Activated CD8-positive, alpha-beta memory T cell treated with anti-CD3 and anti-CD28 coated beads for 48 hours (primary cell): ENCODE data around the gene CDK14.
"Not testable (repeated sequence)": the region's sequence is repeated elsewhere in the genome, so short reads cannot be mapped to it uniquely, and the experiment has no call there.

Experiments
- DNase-seq, 3 experiments: peaks; one replicate each; pipeline ENCODE4 v3.0.0-alpha.2; 2020; ENCODE audit warnings: low read depth in 2 of 3, low spot score in 2 of 3

The CDK14 gene

GRCh38 chr7:91135703-91136430, 539.7 kb downstream of the CDK14 start:
- no peak for DNase-seq

GRCh38 chr7:91137153-91137787, 541.1 kb downstream of the CDK14 start:
- no peak for DNase-seq

DNA sequence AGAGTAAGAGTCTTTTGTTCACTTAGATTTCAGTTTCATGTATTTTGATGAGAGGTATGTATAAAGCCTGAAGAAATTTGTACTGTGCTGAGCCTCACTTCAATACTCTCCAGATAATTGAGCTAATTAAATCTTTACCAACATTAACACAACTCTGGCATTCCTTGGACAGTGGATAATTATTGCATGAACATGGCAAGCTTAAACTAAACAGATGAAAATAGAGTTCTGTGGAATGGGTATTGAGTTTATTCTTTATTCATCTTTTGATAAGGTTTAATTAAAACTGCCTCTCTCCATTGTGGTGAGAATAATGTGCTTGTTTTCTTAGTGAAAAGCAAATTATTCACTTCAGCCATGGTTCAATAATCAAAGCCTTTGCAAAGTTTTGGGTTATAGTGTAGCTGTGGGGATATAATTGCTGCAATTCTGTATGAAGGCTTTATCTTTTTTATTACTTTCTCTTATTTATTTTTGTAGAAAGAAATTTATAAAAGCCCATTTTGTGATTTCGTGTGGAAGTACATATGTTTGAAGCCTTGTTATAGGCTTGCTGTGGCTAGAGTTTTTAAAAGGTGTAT, 541.8 kb downstream of the CDK14 start:
- no peak for DNase-seq

GRCh38 chr7:91140286-91140685, 544.2 kb downstream of the CDK14 start:
- no peak for DNase-seq

DNA sequence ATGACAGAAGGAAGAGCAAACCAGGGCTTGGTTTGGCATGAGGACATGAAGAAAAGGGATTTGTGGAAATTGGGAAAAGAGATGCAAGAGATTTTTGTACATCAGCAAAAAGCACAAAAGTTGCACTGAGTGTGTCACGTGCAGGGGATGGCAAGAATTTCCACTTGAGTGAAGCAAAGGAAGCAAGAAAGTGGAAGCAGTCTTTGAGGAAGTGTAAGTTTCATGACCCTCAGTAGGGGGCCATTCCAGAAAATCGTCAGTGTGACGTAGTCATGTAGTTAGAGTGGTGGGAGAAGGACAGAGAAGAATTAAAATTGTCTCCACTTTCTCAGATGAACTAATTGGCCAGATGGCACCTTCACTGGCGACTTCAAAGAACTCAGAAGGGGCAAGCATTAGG, 544.9 kb downstream of the CDK14 start:
- no peak for DNase-seq

- DNase-seq = no peak
These were observed 546.6 kb downstream of the CDK14 start for GRCh38 chr7:91142743-91143142.

DNA sequence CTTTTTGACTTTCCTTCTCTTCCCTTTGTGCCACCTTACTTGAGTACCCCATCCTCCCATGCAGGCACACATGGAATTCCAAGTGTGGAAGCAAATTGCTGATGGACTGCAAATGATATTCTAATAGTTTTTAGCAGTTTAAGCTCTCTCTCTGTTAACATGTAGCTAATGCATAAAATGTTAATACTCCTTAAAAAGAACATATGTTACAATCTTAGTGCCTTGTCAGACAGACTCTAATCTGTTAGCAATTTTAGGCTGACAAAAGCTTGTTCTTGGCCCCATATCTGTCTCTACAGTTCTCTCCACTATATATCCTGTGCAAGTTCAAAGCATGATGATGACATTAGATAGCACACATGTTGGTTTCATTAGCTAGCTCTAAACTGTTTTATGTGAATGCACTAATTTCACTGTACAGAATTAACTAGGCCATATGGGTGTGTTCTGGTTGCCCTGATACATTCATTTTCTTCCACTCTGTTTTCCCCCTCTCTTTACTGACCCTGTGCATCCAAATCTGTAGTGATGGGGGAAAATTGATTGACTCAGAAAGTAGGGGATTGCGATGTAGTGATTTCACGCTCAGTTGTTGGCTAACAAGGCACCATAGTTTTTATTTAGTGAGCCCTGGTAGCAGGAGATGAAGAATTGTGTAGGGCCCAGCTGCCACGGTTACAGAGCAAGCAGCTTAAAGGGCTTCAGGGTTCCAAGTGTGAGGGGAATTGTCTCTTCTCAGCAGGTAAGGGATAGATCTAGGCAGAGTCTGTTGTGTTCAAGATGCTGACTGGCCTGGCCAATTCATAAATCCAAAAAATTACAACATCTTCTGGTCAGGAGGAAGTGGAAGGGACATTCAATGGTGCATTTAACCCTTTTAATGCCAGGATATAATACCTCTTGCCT, 553.5 kb downstream of the CDK14 start:
- no peak for DNase-seq

GRCh38 chr7:91151916-91152315, 555.8 kb downstream of the CDK14 start:
- DNase-seq = no peak

DNA sequence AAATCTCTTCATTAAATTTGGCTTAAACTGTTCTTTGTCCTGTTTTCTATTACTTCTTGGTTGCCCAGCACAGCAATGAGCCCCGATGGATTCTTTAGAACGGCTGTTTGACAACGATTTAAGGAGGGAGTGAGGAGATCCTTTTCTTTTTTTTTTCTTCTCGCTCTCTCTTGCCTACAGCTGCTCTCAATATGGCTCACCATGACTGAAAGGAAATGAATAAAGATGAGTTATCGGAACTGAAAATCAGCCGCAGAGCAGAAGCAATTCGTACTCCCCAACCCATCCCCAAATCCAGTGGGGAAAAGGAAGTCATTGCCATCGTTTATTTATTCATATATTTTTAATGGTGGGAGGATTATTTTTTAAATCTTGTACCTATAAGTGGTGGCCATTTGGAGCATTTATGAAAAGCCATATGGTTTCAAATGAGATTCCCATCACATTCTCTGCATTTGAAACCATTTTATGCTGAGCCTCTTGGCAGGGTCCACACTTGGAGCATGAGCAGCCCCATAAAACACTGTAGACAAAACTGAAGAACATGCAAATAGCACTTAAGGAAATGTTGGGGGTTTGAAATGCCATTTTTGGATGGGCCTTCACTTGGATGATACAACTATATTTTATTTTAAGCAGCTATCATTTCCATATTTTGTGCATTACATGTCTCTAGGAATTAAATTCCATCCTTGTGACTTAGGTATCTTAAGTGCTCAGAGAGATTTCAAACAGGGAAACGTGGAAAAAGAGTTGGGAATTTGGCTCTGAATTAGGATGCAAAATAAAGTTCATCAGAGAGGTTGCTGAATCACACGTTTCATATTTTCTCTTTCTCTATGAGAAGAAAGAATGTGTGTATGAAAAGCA, 560.4 kb downstream of the CDK14 start:
- DNase-seq = no peak

DNA sequence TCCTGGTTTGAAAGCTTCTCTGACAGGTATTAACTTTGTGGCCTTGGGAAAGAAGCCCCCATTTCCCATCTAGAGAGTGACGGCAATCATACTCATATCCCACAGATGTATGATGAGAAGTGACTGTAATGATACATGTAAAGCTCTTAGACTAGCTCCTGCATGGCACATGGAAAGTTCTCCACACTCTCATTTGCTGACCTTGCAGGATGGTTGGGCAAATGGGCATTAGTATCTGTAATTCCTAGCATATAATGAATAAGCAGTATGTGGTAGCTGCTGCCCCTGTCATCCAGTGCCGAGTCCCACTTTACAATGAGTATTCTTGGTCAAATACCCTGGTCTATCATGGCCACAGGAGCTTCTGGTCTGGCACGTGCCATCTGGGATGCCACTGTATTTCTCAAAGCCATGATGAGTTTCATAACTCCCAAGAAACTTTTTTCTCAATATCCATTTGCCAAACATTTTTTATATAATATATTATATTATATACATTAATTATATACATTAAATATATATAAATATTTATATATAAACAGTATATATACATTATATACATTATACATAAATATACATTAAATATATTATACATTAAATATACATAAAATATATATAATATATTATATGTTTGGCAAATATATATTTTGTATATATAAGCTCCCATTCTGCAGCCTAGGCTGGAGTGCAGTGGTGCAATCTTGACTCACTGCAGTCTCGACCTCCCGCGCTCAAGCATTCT, 561.6 kb downstream of the CDK14 start:
- no peak for DNase-seq

DNA sequence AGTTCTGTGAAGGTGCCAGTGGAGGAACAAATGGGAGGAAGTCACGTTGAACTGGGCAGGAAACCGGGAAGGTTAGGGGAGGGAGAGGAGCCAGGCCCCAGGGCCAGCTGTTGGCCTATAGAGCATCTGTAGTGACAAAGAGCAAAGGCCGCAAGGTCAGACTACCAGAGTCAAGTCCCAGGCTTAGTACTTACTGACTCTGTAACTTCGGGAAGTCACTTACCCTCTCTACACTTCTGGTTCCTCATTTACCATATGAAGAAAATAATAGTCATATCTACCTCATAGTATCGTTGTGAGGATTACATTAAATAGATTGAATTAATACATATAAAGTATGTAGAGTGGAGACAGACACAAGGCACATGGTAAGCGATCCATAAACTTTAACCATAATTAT, 566.3 kb downstream of the CDK14 start:
- DNase-seq = no peak

- DNase-seq = no peak
These were observed 568.4 kb downstream of the CDK14 start for GRCh38 chr7:91164506-91164905.

DNA sequence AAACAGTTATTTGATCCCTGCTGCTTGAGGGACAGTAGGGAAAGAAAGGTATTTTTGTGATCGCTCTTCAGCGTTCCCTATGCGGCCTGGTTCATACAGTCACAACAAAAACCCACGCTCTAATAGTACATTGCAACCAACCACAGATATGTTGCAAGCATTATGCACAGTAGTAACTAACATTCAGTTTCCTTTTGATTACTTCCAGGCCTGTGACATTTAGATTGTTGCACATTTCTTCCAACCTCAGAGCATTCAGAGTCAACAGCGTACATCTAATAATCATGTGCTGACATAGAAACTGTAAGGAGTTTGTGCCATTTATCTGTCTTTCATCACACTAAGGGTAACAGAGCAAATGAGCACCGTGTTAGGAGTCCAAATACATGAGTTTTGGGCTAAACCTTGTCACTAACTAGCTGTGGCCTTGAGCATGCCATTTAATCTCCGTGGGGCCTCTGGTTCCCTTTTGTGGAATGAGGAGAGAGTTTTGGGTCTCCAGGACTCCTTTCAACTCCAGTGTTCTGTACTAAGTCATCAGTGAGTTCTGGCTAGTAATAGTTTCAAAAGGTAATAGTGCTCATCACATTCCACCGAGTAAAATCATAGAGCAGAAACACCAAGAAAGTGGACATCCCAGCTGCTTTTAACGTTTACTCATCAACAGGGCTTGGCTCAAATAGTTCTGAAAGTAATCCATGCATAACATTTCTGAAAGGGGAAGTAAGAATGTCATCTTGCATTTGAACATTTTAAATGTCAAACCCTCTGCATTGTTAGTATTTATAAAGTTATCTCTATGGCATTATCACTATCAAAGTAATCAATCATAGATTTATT, 569.1 kb downstream of the CDK14 start:
- no peak for DNase-seq

DNA sequence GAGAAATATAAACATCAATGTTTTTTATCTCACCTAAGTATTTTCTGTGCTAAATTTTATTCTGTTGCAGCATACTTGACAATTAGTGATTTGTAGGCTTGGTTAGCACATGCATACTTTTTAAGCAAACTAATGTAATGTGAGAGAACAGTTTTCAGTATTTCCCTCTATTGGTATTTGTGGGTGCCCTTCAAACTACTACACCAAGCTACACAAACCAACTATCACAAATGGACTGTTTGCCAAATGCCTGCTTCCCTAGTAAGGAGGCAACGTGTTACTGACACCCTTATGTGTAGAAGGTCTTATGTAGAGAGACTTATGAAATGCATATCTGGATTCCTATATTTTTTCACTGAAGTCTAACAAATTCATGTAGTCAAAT, 569.7 kb downstream of the CDK14 start:
- no peak for DNase-seq

- DNase-seq = no peak
These were observed 573.0 kb downstream of the CDK14 start for GRCh38 chr7:91168871-91169829.

GRCh38 chr7:91169830-91170191, 573.7 kb downstream of the CDK14 start:
- no peak for DNase-seq

DNA sequence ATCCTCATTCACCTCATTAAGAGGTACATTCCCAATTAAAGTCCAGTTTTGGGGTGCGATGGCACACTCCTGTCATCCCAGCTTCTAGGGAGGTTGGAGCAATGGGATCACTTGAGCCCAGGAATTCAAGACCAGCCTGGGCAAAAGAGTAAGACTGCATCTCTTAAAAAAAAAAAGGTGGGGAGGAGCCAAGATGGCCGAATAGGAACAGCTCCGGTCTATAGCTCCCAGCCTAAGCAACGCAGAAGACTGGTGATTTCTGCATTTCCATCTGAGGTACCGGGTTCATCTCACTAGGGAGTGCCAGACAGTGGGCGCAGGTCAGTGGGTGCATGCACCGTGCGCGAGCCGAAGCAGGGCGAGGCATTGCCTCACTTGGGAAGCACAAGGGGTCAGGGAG, 577.1 kb downstream of the CDK14 start:
- DNase-seq = not testable (repeated sequence)

DNA sequence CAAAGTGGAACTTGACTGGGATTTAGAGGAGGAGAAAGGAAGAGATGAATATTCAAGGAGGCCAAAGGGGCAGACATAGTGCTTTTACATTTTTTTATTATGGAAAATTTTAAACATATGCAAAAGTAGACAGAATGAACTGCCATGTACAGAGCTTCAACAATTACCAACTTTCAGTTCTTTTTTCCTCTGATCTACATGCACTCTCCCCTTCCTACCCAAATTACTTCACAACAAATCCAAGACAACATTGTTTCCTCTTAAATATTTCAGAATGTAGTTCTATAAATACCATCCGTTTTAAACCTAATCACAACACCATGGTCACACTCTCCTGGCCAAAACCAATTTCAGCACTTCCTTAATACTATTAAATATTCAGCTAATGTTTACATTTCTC, 584.6 kb downstream of the CDK14 start:
- DNase-seq = no peak
